VCaP (cell line): ENCODE data around the gene PLXNA2.

ENCODE experiments used
- H3K27ac ChIP-seq: fragments of 450-650 bp; 2 replicates; pipeline ENCODE4 v1.5.1; 2017
- CTCF ChIP-seq: fragments of 450-650 bp; conservative IDR thresholded peaks from 2 replicates; pipeline ENCODE4 v1.5.1; 2017; ENCODE audit warnings: mild to moderate bottlenecking, moderate library complexity

The PLXNA2 gene

GRCh38 chr1:208085655-208086515, 158.3 kb downstream of the PLXNA2 start:
- no peak for TF ChIP-seq CTCF
- peak overlapping the region; percentile 57 for H3K27ac ChIP-seq

- TF ChIP-seq CTCF: no peak
- H3K27ac ChIP-seq: no peak overlapping the region
Observed at GRCh38 chr1:208084764-208085163, 159.4 kb downstream of the PLXNA2 start.

GRCh38 chr1:208084220-208084619, 160.0 kb downstream of the PLXNA2 start:
- H3K27ac ChIP-seq: no peak overlapping the region
- no peak for TF ChIP-seq CTCF

GRCh38 chr1:208083715-208084085, 160.5 kb downstream of the PLXNA2 start:
- H3K27ac ChIP-seq: no peak overlapping the region
- TF ChIP-seq CTCF: no peak

- TF ChIP-seq CTCF: no peak
- no peak overlapping the region for H3K27ac ChIP-seq
Observed at GRCh38 chr1:208083016-208083714, 161.0 kb downstream of the PLXNA2 start.

- H3K27ac ChIP-seq: no peak overlapping the region
- no peak for TF ChIP-seq CTCF
Observed at GRCh38 chr1:208081972-208082371, 162.2 kb downstream of the PLXNA2 start.

- H3K27ac ChIP-seq: no peak overlapping the region
- TF ChIP-seq CTCF: no peak
Observed at GRCh38 chr1:208080396-208081286, 163.5 kb downstream of the PLXNA2 start.
